SK-N-MC (cell line): ENCODE data around the gene DNAAF1.

ENCODE experiments used
- EZH2 ChIP-seq: fragments of 200-600 bp; sonication (generic); IDR thresholded peaks from one replicate; pipeline ENCODE4 v1.6.1; 2017; ENCODE audit warnings: antibody characterized with exemption
- FOXP2 ChIP-seq: optimal IDR thresholded peaks from 2 replicates; pipeline ENCODE3; 2011; ENCODE audit warnings: mild to moderate bottlenecking, moderate library complexity; ENCODE audit not compliant: insufficient read depth; ENCODE audit errors: extremely low read length, control extremely low read depth

- TF ChIP-seq EZH2 (no peak), FOXP2 (no peak)
Observed at GRCh38 chr16:84214451-84215066, 69.5 kb downstream of the DNAAF1 start.
